Natural killer cell (primary cell): Measurements from ENCODE around the gene ROBO3. TPM values are rescaled to one million over a fixed set of nuclear protein-coding genes. Genes with fewer than 3 reads are reported as not detected.

Source experiments
- ATAC-seq, 3 donors: fragments of 150-1000 bp in 2 of 3; fragments of 200-7000 bp in 1 of 3; cut with Tn5 transposase; 1 replicate in 1 of 3; 2 replicates in 2 of 3; pipeline ENCODE4 v1.10.0; 2021; ENCODE audit warnings: mild to moderate bottlenecking in 2 of 3, moderate library complexity in 2 of 3
- DNase-seq, 2 donors: peaks; one replicate each; pipeline versions ENCODE4 v3.0.0 to v3.0.0-alpha.2; 2013 to 2021; ENCODE audit warnings: mixed read lengths in 1 of 2
- H3K27ac ChIP-seq: one replicate; pipeline ENCODE4 v1.5.1; 2013; ENCODE audit warnings: mild to moderate bottlenecking, low read length
- H3K27me3 ChIP-seq: one replicate; pipeline ENCODE4 v1.6.1; 2013; ENCODE audit warnings: low read length; ENCODE audit not compliant: control insufficient read depth, insufficient read depth
- H3K36me3 ChIP-seq: one replicate; pipeline ENCODE4 v1.6.1; 2013; ENCODE audit warnings: low read length; ENCODE audit not compliant: control insufficient read depth, insufficient read depth
- H3K4me1 ChIP-seq: one replicate; pipeline ENCODE4 v1.6.1; 2013; ENCODE audit warnings: low read length; ENCODE audit not compliant: control insufficient read depth, insufficient read depth
- H3K4me3 ChIP-seq: one replicate; pipeline ENCODE4 v1.5.1; 2013; ENCODE audit warnings: low read length
- H3K9me3 ChIP-seq: one replicate; pipeline ENCODE4 v1.6.1; 2013; ENCODE audit warnings: low read length; ENCODE audit not compliant: control insufficient read depth, insufficient read depth
- H3K27ac Mint-ChIP-seq, 2 donors: one replicate each; pipeline ENCODE4 v1.8.0; 2022; ENCODE audit warnings: mild to moderate bottlenecking in 2 of 2, mixed read lengths in 2 of 2, moderate library complexity in 1 of 2
- H3K27me3 Mint-ChIP-seq, 2 donors: one replicate each; pipeline ENCODE4 v1.8.0; 2022; ENCODE audit warnings: low read depth in 2 of 2, mixed read lengths in 2 of 2
- H3K36me3 Mint-ChIP-seq: one replicate; pipeline ENCODE4 v1.8.0; 2022; ENCODE audit warnings: mixed read lengths
- H3K4me1 Mint-ChIP-seq, 2 donors: one replicate each; pipeline ENCODE4 v1.8.0; 2022; ENCODE audit warnings: mixed read lengths in 2 of 2
- H3K4me3 Mint-ChIP-seq: one replicate; pipeline ENCODE4 v1.8.0; 2022; ENCODE audit warnings: mild to moderate bottlenecking, moderate library complexity, mixed read lengths
- H3K9me3 Mint-ChIP-seq, 2 donors: one replicate each; pipeline ENCODE4 v1.8.0; 2022; ENCODE audit warnings: mixed read lengths in 2 of 2
- WGBS: methylation state at CpG from one replicate; pipeline ENCODE4 v1.1.7; 2013; ENCODE audit warnings: missing lambda C conversion rate; ENCODE audit not compliant: insufficient coverage; 5-methylcytosine and 5-hydroxymethylcytosine counted together
- intact Hi-C: fragments of 100-400 bp; cut with micrococcal nuclease; formaldehyde crosslinking; loops from one replicate; pipeline ENCODE4 v1.14.2; 2022
- total RNA-seq, 4 donors: library from RNA; stranded (reverse); fragments of 120-200 nt in 1 of 4; gene quantifications; one replicate each; pipeline versions ENCODE4 v1.2.3 to v1.2.4, GENCODE V29; 2013 to 2022
- TF ChIP-seq, protein P1 (sequence below): fragments of 200-600 bp; IDR thresholded peaks from one replicate; pipeline ENCODE4 v1.8.0; 2022; ENCODE audit warnings: antibody characterized with exemption

Gene ROBO3
- total RNA-seq, 3 donors from 2014 or later (not counting 1 experiment from before 2014, with no cell fraction given), result 16.9 to 23.8 (median 22.7) TPM

DNA sequence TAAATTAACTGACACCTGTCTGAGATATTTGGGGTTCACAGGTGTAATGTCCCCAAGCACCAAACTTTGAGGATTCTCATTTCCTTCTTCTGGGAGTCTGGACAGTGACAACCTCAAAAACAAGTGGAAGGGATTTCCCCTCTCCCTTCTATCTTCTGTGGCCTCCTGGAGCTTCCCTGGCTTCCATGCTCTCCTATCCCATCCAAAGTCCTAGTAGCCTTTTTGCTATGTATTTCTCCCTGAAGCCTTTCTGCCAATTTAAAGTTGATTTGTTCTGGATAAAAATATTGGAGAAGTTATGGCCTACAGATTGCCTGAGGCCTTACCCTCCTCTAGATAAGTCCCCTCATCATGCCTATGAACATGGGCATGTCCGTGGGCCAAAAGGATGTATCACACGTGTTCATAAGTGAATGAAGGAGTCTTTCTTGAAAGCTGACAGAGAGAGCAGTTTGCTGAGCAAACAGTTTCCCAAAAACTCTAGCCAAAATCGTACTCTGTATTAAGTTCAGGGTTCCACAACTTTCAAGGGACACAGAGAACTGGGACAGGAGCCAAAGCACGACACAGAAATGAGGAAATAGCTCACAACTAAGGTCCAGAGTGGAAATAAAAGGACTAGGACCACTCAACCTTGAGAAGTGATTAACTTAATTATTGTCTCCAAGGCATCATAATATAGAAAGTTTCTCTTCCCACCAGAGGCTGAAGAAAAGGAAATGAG is 63.9 kb downstream of the ROBO3 start:
- no peaks in the 10 kb centered on the region for H3K27me3 ChIP-seq
- TF ChIP-seq, protein P1, sequence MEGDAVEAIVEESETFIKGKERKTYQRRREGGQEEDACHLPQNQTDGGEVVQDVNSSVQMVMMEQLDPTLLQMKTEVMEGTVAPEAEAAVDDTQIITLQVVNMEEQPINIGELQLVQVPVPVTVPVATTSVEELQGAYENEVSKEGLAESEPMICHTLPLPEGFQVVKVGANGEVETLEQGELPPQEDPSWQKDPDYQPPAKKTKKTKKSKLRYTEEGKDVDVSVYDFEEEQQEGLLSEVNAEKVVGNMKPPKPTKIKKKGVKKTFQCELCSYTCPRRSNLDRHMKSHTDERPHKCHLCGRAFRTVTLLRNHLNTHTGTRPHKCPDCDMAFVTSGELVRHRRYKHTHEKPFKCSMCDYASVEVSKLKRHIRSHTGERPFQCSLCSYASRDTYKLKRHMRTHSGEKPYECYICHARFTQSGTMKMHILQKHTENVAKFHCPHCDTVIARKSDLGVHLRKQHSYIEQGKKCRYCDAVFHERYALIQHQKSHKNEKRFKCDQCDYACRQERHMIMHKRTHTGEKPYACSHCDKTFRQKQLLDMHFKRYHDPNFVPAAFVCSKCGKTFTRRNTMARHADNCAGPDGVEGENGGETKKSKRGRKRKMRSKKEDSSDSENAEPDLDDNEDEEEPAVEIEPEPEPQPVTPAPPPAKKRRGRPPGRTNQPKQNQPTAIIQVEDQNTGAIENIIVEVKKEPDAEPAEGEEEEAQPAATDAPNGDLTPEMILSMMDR, result no peak
- no peaks in the 10 kb centered on the region for H3K9me3 ChIP-seq
- no peaks in the 10 kb centered on the region for H3K36me3 ChIP-seq
- Mint-ChIP-seq H3K9me3 (no peaks in the 10 kb centered on the region), H3K4me1 (no peaks in the 10 kb centered on the region), H3K36me3 (no peaks in the 10 kb centered on the region), H3K27me3 (no peaks in the 10 kb centered on the region), H3K4me3 (no peak overlapping the region), H3K27ac (no peak overlapping the region)
- intact Hi-C loops, result no loop called here
- WGBS, result 52% methylated on average over 4 of the region's 4 CpGs
- ATAC-seq (no peak), DNase-seq (no peak)
- no peaks in the 10 kb centered on the region for H3K4me1 ChIP-seq
- no peak overlapping the region for H3K4me3 ChIP-seq
- no peak overlapping the region for H3K27ac ChIP-seq

GRCh38 chr11:124930799-124931198 is 65.6 kb downstream of the ROBO3 start:
- Mint-ChIP-seq H3K4me1 (no peaks in the 10 kb centered on the region), H3K4me3 (no peak overlapping the region), H3K27me3 (peaks cover 2% of the 10 kb centered on the region in 2 donors), H3K36me3 (no peaks in the 10 kb centered on the region), H3K9me3 (no peaks in the 10 kb centered on the region), H3K27ac (no peak overlapping the region)
- ATAC-seq (no peak), DNase-seq (peak in 1 of 2 donors; percentile 15)
- intact Hi-C loops, result no loop called here
- TF ChIP-seq, protein P1, result no peak
- Histone ChIP-seq H3K27me3 (no peaks in the 10 kb centered on the region), H3K36me3 (no peaks in the 10 kb centered on the region), H3K4me1 (no peaks in the 10 kb centered on the region), H3K27ac (no peak overlapping the region), H3K4me3 (no peak overlapping the region), H3K9me3 (no peaks in the 10 kb centered on the region)
- no CpG with 5 or more reads among the region's 3 CpGs for WGBS

Other genes starting within 250 kb of the ROBO3 start
- gene TBRG1, start 242.6 kb upstream of the ROBO3 start, total RNA-seq, result 10 to 100 TPM; 62.9 to 68.6 (median 68.3) TPM
- gene SIAE, start 191.7 kb upstream of the ROBO3 start, total RNA-seq, result 1 to 10 TPM; 2.5 to 5.4 (median 2.5) TPM
- gene SPA17, start 191.5 kb upstream of the ROBO3 start, total RNA-seq, result under 1 TPM; 0.35 to 0.45 (median 0.35) TPM
- gene NRGN, start 125.5 kb upstream of the ROBO3 start, total RNA-seq, result 10 to 100 TPM; 11.1 to 70.9 (median 28.4) TPM
- not detected for gene VSIG2, start 113.2 kb upstream of the ROBO3 start, total RNA-seq
- gene ESAM, start 103.1 kb upstream of the ROBO3 start, total RNA-seq, result 1 to 10 TPM; 1.2 to 2.2 (median 1.5) TPM
- gene MSANTD2, start 65.0 kb upstream of the ROBO3 start, total RNA-seq, result 10 to 100 TPM; 10.1 to 14.1 (median 13.3) TPM
- not detected for gene ROBO4, start 32.4 kb downstream of the ROBO3 start, total RNA-seq
- not detected for gene HEPN1, start 53.8 kb downstream of the ROBO3 start, total RNA-seq
- gene HEPACAM, start 70.6 kb downstream of the ROBO3 start, total RNA-seq, result not detected
- 1 to 10 TPM; 3.8 to 4.7 (median 3.9) TPM for gene CCDC15, start 88.8 kb downstream of the ROBO3 start, total RNA-seq
- 1 to 10 TPM; 1.0 to 3.2 (median 1.8) TPM for gene SLC37A2, start 197.9 kb downstream of the ROBO3 start, total RNA-seq
- gene TMEM218, start 246.2 kb downstream of the ROBO3 start, total RNA-seq, result 10 to 100 TPM; 10.0 to 14.2 (median 12.1) TPM